B cell (primary cell): ENCODE measurements around the gene ARL2. TPM values are rescaled to one million over a fixed set of nuclear protein-coding genes. Genes with fewer than 3 reads are reported as not detected.

ENCODE experiments used
- ATAC-seq: fragments of 200-7000 bp; cut with Tn5 transposase; one replicate; pipeline ENCODE4 v1.10.0; 2021; ENCODE audit warnings: low read depth, mild to moderate bottlenecking, moderate number of reproducible peaks, moderate library complexity
- CTCF ChIA-PET: fragments of 350-600 bp; sonication (Branson Sonifier 250); formaldehyde crosslinking; loops from one replicate; lab custom pipeline; 2021; ENCODE audit warnings: antibody characterized with exemption, inconsistent platforms; lab: Charles Lee
- POLR2A ChIA-PET: fragments of 350-600 bp; sonication (Branson Sonifier 250); formaldehyde crosslinking; loops from one replicate; lab custom pipeline; 2021; ENCODE audit warnings: antibody characterized with exemption; lab: Charles Lee
- DNase-seq: peaks from one replicate; pipeline ENCODE4 v3.0.0; 2013
- H2AFZ ChIP-seq: 2 replicates; pipeline ENCODE4 v1.6.1; 2012; ENCODE audit warnings: mild to moderate bottlenecking, low read depth, low read length; ENCODE audit not compliant: insufficient read depth, poor library complexity, severe bottlenecking
- H3K27ac ChIP-seq, 2 donors: 1 replicate in 1 of 2; 2 replicates in 1 of 2; pipeline ENCODE4 v1.5.1; 2012 to 2013; ENCODE audit warnings: low read length in 2 of 2, mild to moderate bottlenecking in 2 of 2, moderate library complexity in 1 of 2
- H3K27me3 ChIP-seq, 4 experiments: fragments of 200-600 bp in 1 of 4; sonication (generic) in 1 of 4; replicated peaks in 1 of 4; 1 replicate in 2 of 4; 2 replicates in 2 of 4; pipeline versions ENCODE4 v1.6.1 to v1.7.0; 2013 to 2016; ENCODE audit warnings: low read length in 3 of 4, mild to moderate bottlenecking in 2 of 4, mixed read lengths in 1 of 4, moderate library complexity in 1 of 4; ENCODE audit not compliant: insufficient read depth in 4 of 4, control insufficient read depth in 3 of 4; ENCODE audit errors: control extremely low read depth in 1 of 4
- H3K36me3 ChIP-seq, 2 experiments: replicated peaks in 1 of 2; 1 replicate in 1 of 2; 2 replicates in 1 of 2; pipeline versions ENCODE4 v1.6.1 to v1.7.1; 2013; ENCODE audit warnings: low read length in 1 of 2; ENCODE audit not compliant: insufficient read depth in 2 of 2, control insufficient read depth in 1 of 2; ENCODE audit errors: control extremely low read depth in 1 of 2, extremely low read depth in 1 of 2
- H3K4me1 ChIP-seq, 2 donors: fragments of 200-600 bp in 1 of 2; sonication (generic) in 1 of 2; 1 replicate in 1 of 2; 2 replicates in 1 of 2; pipeline versions ENCODE4 v1.5.1 to v1.6.1; 2013 to 2017; ENCODE audit warnings: low read length in 2 of 2; ENCODE audit not compliant: control insufficient read depth in 2 of 2, insufficient read depth in 2 of 2
- H3K4me2 ChIP-seq: replicated peaks from 2 replicates; pipeline ENCODE3; 2012; ENCODE audit warnings: mild to moderate bottlenecking, low read depth, low read length; ENCODE audit not compliant: poor library complexity, severe bottlenecking
- H3K4me3 ChIP-seq, 5 experiments: fragments of 200-600 bp in 1 of 5; sonication (generic) in 1 of 5; 1 replicate in 3 of 5; 2 replicates in 2 of 5; pipeline versions ENCODE4 v1.5.1 to v1.7.0; 2011 to 2016; ENCODE audit warnings: low read length in 4 of 5, mild to moderate bottlenecking in 4 of 5, low read depth in 2 of 5, control low read depth in 1 of 5, moderate library complexity in 1 of 5; ENCODE audit not compliant: insufficient read depth in 1 of 5; ENCODE audit errors: control extremely low read depth in 1 of 5, extremely low read depth in 1 of 5
- H3K79me2 ChIP-seq: fragments of 200-600 bp; sonication (generic); one replicate; pipeline ENCODE4 v1.6.0; 2016; ENCODE audit warnings: low read length; ENCODE audit not compliant: control insufficient read depth, insufficient read depth
- H3K9ac ChIP-seq: fragments of 200-600 bp; sonication (generic); 2 replicates; pipeline ENCODE4 v1.6.1; 2017; ENCODE audit warnings: mild to moderate bottlenecking, low read length, moderate library complexity
- H3K9me3 ChIP-seq, 3 donors: one replicate each; pipeline versions ENCODE4 v1.6.1 to v1.7.1; 2013; ENCODE audit warnings: low read length in 2 of 3; ENCODE audit not compliant: control insufficient read depth in 2 of 3, insufficient read depth in 1 of 3; ENCODE audit errors: control extremely low read depth in 1 of 3
- H4K20me1 ChIP-seq: 2 replicates; pipeline ENCODE4 v1.6.0; 2012; ENCODE audit warnings: mild to moderate bottlenecking, low read length; ENCODE audit not compliant: insufficient read depth, control insufficient read depth, poor library complexity, severe bottlenecking
- H3K27ac Mint-ChIP-seq: one replicate; pipeline ENCODE4 v1.8.0; 2021; ENCODE audit warnings: mixed read lengths
- H3K27me3 Mint-ChIP-seq: one replicate; pipeline ENCODE4 v1.8.0; 2021; ENCODE audit warnings: mixed read lengths
- H3K4me1 Mint-ChIP-seq: one replicate; pipeline ENCODE4 v1.8.0; 2021; ENCODE audit warnings: mixed read lengths
- H3K4me3 Mint-ChIP-seq: one replicate; pipeline ENCODE4 v1.8.0; 2021; ENCODE audit warnings: mixed read lengths
- H3K9me3 Mint-ChIP-seq: one replicate; pipeline ENCODE4 v1.8.0; 2022; ENCODE audit warnings: mixed read lengths; ENCODE audit not compliant: insufficient read depth
- CTCF ChIP-seq: fragments of 200-600 bp; IDR thresholded peaks from one replicate; pipeline ENCODE4 v1.8.0; 2022; ENCODE audit warnings: antibody characterized with exemption, mild to moderate bottlenecking
- EZH2 ChIP-seq: IDR thresholded peaks from 2 replicates; pipeline ENCODE4 v1.6.1; 2012; ENCODE audit warnings: borderline replicate concordance, low read depth, mild to moderate bottlenecking, moderate library complexity, low read length; ENCODE audit not compliant: insufficient read depth, poor library complexity, severe bottlenecking
- WGBS: methylation state at CpG from one replicate; pipeline ENCODE4 v1.1.5; 2013; ENCODE audit warnings: missing lambda C conversion rate; ENCODE audit not compliant: insufficient coverage; 5-methylcytosine and 5-hydroxymethylcytosine counted together
- intact Hi-C: fragments of 100-400 bp; cut with micrococcal nuclease; formaldehyde crosslinking; loops from one replicate; pipeline ENCODE4 v1.10.0; 2022
- polyA plus RNA-seq: library from polyadenylated mRNA; depleted of rRNA; stranded (reverse); fragments of >200 nt; gene quantifications from 2 replicates; pipeline ENCODE4 v1.2.3, GENCODE V29; 2012
- total RNA-seq, 2 donors: library from RNA; stranded (reverse); fragments of 120-200 nt in 1 of 2; gene quantifications; 1 replicate in 1 of 2; 2 replicates in 1 of 2; pipeline versions ENCODE4 v1.2.3 to v1.2.4, GENCODE V29; 2013 to 2022

Gene ARL2
- total and polyA plus RNA-seq, 2 donors (not counting 1 experiment from before 2014, with no cell fraction given) = 43.4 to 53.6 TPM

- Histone ChIP-seq H3K27ac (peak overlapping the region in 1 of 2 donors; percentile 34), H3K4me2 (peak overlapping the region; percentile 67), H3K36me3 (no peaks in the 10 kb centered on the region), H3K79me2 (no peaks in the 10 kb centered on the region), H3K4me1 (peaks cover 10 to 14% of the 10 kb centered on the region in 2 donors), H3K4me3 (no peak overlapping the region), H4K20me1 (no peaks in the 10 kb centered on the region), H3K27me3 (peaks cover 0 to 2% (median 1%) of the 10 kb centered on the region in 4 experiments), H3K9ac (peak overlapping the region; percentile 32), H2AFZ (peak overlapping the region; percentile 68), H3K9me3 (no peaks in the 10 kb centered on the region)
- Mint-ChIP-seq H3K9me3 (no peaks in the 10 kb centered on the region), H3K27me3 (no peaks in the 10 kb centered on the region), H3K27ac (peak overlapping the region; percentile 80), H3K4me3 (peak overlapping the region; percentile 80), H3K4me1 (peaks cover 17% of the 10 kb centered on the region)
- ChIA-PET CTCF (interaction anchor here (0.6 to 1.2 kb wide), 2 partner anchors 57 to 199 kb away, joined by 3 to 4 read pairs; no protein-coding TSS in a partner anchor), POLR2A (no interaction called here)
- no peak for TF ChIP-seq EZH2
- TF ChIP-seq CTCF = no peak
- WGBS = 7% methylated on average over 8 of the region's 8 CpGs
- ATAC-seq (peak; percentile 7), DNase-seq (peak; percentile 67)
- intact Hi-C loops = no loop called here
These were observed 40.0 kb downstream of the ARL2 start for GRCh38 chr11:65053827-65054508.

GRCh38 chr11:65055538-65055937, 41.6 kb downstream of the ARL2 start:
- no peaks in the 10 kb centered on the region for H3K79me2 ChIP-seq
- H3K4me3 ChIP-seq = no peak overlapping the region
- peaks cover 0 to 2% (median 1%) of the 10 kb centered on the region in 4 experiments for H3K27me3 ChIP-seq
- H3K4me1 ChIP-seq = peaks cover 10 to 14% of the 10 kb centered on the region in 2 donors
- H3K9ac ChIP-seq = no peak overlapping the region
- H3K27me3 Mint-ChIP-seq = no peaks in the 10 kb centered on the region
- CTCF ChIA-PET = no interaction called here
- no peak overlapping the region for H3K4me3 Mint-ChIP-seq
- POLR2A ChIA-PET = no interaction called here
- intact Hi-C loops = no loop called here
- H3K4me1 Mint-ChIP-seq = peaks cover 17% of the 10 kb centered on the region
- no peak overlapping the region for H2AFZ ChIP-seq
- no peak for DNase-seq
- H3K27ac Mint-ChIP-seq = no peak overlapping the region
- H3K4me2 ChIP-seq = no peak overlapping the region
- no peak for ATAC-seq
- TF ChIP-seq EZH2 = no peak
- TF ChIP-seq CTCF = no peak
- no peaks in the 10 kb centered on the region for H4K20me1 ChIP-seq
- no CpG with 5 or more reads among the region's 1 CpG for WGBS
- H3K27ac ChIP-seq = no peak overlapping the region
- no peaks in the 10 kb centered on the region for H3K36me3 ChIP-seq
- H3K9me3 ChIP-seq = no peaks in the 10 kb centered on the region
- H3K9me3 Mint-ChIP-seq = no peaks in the 10 kb centered on the region
